GM21360 (cell line): ENCODE data around the gene BCL10.
A peak's percentile ranks its signal among the peaks of the same experiment; 100 is the strongest.

Experiments used
- ATAC-seq: cut with Tn5 transposase; IDR thresholded peaks from one replicate; pipeline ENCODE4 v1.9.1; 2021; ENCODE audit warnings: mild to moderate bottlenecking, moderate library complexity; ENCODE audit not compliant: unreplicated experiment

Gene BCL10

DNA sequence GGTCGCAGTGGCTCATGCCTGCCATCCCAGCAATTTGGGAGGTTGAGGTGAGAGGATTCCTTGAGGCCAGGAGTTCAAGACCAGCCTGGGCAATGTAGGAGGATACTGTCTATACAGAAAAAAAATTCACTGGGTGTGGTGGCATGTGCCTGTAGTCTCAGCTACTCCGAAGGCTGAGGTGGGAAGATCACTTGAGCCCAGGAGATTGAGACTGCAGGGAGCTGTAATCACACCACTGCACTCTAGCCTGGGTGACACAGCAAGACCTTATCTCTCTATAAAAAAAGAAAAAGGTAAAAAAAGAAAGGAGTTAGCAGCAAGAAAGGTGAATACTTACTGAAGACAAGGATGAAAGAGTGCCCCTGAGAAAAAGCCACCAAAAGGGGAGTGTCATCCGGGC lies 23.7 kb upstream of the BCL10 start:
- no peak for ATAC-seq

DNA sequence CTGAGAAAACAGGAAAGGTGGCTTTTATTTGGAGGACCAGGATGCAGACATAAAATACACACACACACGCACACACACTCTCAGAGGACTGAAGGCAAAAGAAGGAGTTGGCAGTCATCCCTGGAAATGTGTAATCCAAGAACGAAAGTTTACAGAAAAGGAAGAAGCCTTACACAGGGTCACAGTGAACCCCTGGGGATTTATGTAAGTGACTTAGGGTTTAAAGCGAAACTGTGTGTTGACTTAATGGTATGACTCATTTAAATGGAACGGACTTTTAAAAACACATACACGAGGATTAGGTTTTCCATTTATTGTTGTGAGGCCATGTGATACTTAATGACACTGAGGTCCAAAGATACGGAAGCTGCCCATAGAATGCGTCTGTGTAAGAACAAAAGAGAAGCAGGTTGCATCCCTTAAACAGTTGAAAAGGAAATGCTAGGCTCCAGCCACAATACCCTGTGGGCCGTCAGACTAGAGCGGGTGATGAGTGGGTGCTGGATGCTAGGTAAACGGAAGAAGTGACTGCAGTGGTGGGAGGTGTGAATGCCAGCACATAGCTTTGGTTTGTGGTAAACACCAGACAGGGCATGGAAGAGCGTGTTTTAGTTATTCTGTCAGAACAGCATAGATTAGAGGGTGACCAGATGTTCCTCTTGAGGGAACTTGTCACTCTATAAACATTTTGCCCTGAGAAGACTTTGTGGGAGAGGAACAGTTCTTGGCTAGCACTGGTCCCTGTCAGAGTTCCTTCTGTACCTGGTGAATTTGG lies 21.6 kb upstream of the BCL10 start:
- peak; percentile 89 for ATAC-seq

DNA sequence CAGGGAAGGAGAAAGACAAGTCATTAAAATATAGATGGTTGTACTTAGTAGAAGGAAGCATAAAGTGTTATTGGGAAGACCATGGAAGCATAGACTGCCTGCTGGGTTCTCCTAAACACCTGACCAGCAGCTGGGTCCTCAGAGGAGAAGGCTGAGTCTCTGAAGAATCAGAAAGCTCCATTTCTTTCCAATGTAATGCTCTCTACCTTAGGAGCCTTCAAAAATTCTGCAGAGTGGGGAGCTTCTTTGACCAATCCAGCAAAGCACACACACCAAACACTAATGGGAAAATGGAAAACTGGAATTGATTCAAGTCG lies 21.1 kb upstream of the BCL10 start:
- no peak for ATAC-seq

DNA sequence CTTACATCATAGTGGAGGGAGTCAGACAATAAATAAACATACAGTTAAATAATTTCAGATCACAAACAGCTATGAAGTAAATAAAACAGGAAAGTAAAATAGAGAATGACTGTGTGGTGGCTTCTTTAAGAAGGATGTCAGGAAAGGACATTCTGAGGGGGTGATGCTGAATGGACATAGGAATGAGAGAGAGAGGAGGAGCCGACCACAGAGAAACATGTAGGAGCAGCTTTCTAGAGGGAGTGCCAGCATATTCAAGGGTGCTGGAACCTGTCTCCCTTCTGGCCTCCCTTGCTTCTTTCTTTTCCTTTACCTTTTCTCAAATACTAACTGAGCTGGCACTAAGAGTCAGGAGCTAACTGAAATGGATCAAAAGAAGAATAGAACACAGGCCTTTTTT lies 20.5 kb upstream of the BCL10 start:
- ATAC-seq, result no peak

DNA sequence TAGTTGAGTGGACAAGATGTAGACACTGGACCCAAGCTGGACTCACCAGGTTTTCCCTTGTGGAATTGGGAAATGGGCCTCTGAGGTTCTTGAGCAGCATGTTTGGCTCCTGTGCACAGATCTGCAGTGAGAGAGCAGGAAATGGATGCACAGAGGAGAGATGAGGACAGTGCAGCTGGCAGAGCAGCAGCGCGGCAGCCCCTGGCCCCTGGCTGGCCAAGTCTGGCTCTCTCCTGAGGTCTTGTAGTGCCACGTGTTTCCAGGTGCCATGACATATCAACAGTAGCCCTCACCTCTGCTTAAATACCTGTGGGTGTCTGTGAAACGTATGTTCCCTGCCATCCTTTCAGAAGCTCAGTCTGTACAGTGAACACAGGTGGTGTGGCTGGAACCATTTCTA lies 19.2 kb upstream of the BCL10 start:
- no peak for ATAC-seq

DNA sequence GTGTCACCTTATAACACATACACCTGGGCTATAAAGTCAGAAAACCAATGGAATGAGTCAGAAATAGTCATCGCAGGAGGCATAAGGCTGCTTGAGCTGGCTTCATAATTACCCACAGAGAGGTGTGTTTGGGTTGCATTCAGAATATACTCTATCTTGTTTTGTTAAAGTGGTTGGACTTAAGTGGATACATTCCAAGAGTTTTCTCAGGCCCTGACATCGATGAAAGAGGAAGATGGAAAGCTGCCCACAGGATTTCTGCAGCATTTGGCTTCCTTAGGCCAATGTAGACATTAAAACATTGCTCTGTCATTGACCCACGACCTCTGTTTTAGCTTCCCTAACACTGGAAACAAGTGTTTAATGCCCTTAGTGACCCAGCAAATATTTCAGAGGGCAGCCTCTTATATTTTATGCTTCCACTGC lies 18.6 kb upstream of the BCL10 start:
- ATAC-seq, result no peak

DNA sequence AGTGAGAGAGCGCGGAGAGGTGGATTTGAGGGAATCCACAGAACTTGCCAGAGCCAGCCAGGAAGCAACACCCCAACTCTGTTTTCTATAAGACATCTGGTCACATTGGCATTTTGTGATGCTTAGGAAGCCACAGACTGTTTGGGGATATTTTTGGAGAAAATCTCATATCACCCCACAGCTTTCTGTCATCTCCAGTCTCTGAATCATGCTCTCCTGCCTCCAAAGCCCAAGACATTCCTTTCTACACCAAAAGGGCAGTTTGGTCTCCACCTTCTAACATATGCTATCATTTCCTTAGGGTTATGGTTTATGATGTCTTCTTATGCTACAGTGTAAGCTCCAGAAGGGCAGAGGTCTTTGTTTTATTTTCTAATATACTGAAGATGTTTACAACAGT lies 14.4 kb upstream of the BCL10 start:
- ATAC-seq, result no peak

DNA sequence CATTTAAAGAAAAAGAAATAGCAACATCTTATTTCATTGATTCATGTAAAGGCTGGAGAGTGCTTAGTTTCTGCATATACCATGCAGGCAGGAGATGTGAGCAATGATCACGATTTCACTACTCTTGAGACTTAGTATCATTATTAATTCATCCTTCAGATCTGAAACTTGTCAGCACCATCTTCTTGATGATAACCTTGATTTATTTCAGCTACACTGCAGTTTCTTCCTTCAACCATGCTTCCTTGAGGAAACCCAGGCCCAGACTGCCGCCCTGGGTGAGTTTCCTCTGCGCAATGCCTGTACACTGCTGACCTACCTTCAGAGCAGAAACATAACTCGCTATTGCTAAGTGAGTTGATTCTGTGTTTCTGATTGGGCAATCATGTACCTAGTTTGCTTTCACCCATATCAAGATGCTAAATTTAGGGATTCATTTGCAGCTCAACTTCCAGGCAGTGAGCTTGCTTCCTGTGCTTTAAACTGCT lies 13.5 kb upstream of the BCL10 start:
- peak; percentile 63 for ATAC-seq

DNA sequence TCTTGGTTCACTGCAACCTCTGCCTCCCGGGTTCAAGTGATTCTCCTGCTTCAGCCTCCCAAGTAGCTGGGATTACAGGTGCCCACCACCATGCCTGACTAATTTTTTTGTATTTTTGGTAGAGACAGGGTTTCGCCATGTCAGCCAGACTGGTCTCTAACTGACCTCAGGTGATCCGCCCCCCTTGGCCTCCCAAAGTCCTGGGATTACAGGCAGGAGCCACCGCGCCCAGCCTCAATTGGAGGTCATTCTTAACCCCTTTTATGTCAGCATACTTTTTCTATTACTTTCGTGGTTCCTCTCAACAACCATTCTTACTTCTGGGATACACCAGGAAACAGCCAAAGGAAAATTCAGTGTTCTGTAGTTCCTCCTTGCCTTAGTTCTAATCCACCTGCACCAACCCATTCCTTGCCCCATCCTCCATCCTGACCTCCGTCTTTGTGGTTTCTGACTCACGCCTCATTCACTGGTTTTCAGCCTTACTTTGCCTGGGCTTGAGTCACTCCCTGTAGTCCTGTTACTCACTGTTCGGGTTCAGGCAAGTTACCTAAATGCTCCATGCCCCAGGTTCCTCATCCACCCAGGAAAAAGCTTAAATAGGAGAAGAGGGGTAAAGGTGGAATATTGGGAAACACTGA lies 12.9 kb upstream of the BCL10 start:
- peak; percentile 33 for ATAC-seq

DNA sequence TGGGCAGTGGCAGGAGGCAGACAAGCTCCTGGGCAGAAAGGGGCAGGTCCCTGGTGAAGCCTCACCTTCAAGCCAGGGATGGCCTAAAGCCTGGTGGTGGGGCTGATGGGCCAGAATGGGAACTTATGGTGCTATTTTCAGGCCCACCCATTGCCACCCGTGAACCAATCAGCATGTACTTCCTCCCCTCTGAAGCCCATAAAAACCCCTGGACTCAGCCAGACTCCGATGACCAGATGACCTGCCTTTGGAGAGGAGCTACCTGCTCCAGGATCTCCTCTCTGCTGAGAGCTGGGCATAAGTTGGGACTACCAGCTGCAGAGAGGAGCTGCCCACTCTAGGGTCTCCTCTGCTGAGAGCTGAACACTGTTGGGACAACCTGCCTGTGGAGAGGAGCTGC lies 7.8 kb upstream of the BCL10 start:
- ATAC-seq, result no peak

DNA sequence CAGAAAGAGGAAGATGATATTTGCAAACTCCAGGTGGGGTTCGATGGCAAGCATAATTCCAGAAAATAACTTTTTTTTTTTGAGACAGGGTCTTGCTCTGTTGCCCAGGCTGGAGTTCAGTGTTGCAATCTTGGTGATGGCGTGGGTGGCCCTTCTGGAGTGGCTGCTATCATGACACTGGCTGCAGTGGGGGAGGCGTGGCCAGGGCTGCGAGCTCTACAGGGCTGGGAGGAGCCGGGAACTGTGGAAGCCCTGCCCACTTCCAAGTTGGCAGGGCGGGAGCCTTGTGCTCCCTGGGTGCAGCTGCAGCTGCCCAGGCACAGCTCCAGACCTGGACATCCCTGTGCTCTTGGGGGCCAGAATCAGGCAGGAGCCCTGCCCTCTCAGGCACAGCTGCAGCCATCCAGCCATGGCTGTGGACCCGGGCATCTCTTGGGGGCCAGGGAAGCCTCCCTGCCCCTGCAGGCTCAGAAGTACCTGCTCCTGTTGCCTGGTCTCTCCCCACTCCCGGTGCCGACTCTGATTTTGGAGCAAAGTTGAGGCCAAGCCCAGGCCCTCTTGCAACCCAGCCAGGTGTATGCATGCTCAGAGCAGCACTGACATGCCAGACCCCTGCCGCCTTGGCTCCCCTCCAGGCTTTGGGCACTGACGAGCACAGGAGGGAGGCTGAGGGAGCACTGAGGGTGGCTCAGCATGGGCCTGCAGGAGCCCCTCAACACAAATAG lies 7.2 kb upstream of the BCL10 start:
- no peak for ATAC-seq

DNA sequence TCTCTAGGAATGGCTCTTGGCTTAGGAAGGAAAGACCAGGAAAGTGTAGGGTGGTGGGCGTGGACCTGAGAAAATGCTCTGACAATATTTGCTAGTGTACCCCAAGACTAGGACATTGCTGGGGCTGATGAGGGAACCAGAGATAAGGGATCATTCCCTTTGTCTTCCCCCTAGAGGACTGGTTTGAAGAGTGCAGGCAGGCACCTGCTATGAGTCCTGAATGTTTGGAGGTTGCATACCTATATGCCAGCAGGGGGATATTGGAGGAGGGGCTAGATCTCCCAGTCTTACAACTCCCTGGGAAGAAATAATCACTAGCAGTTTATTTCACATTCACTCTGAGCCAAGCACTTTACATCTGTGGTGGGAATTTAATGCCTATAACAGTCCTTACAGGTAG lies 6.0 kb upstream of the BCL10 start:
- no peak for ATAC-seq

DNA sequence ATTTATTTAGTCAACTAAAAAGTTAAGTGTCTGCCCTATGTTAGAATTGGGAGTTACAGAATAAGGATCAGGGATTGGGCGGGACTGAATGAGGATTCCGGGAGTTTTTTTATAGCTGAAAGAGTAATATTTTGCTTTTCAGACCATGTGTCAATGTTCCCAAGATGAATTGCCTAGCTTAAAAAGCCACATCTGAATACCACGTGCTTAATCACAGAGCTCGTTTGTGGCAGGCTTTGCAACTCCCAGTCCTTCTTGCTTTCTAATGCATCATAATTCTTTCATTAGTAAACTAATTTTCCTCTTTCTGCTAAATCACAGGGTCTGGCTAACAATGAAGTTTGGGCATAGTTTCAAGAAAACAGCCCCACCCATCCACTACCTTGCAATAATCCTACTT lies 4.2 kb upstream of the BCL10 start:
- no peak for ATAC-seq

DNA sequence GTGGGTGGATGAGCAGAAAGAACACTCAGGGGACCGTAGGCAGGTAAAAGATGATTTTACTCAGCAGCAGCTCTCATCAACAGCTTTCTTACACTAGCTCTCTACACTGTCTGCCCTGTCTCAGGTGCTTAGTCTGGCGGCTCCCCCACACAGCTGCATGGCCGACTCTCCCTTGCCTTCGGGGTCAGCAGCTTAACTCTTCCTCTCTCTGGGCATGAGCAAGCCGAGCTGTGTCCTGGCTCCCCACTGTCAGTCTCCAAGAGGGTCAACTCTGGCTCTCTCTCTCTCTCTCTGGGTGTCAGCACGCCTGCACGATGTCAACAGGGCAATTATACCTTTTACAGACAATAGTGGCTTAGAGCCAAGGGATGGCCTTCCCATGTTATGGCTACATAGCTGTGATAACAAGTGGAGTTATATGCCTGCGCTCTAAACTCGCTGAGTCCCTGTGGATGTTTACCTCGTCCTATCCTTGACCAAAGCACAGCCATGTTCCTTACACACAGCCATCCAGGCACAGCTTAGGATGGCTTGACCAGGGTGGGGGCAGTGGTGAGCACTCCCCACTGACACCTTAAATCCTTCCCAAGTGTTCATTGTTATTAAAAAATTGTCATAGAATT lies 3.1 kb upstream of the BCL10 start:
- ATAC-seq, result no peak

DNA sequence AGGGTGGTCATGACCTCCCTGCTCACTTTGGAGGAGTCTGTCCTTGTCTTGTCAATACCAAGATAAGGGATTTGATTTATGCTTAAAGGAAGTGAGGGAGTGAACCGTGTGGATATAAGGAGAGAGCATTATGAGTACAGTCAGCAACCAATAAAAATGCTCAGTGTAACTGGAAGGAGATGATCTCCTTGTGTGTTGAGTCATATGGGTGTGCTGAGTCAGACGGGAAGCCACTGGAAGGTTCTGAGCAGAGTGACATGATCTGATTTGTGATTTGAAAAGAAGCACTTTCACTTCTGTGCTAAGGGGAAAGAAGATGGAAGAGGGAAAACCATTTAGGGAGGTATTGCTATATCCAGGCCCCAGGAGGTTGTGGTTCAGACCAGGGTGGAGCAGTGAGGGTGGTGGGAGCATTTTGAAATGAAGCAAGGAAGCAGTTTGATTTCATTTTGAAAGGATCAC lies 2.5 kb upstream of the BCL10 start:
- ATAC-seq, result peak; percentile 26

DNA sequence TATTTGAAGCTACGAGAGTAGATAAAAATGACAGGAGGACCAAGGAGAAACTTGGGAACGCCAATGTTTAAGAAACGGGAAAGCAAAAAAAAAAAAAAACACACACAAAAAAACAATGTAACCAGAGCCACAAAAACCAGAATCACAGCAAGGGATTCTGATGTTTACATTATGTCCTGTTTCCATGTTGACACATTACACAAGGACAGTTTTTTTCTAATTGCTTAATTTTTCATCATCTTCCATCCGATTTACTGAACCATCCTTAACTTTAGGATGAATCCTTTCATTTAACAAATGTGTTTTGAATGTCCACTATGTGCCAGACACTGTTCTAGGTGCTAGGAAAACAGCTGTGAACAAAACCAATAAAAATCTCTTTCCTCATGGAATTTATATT lies 1.4 kb upstream of the BCL10 start:
- no peak for ATAC-seq

DNA sequence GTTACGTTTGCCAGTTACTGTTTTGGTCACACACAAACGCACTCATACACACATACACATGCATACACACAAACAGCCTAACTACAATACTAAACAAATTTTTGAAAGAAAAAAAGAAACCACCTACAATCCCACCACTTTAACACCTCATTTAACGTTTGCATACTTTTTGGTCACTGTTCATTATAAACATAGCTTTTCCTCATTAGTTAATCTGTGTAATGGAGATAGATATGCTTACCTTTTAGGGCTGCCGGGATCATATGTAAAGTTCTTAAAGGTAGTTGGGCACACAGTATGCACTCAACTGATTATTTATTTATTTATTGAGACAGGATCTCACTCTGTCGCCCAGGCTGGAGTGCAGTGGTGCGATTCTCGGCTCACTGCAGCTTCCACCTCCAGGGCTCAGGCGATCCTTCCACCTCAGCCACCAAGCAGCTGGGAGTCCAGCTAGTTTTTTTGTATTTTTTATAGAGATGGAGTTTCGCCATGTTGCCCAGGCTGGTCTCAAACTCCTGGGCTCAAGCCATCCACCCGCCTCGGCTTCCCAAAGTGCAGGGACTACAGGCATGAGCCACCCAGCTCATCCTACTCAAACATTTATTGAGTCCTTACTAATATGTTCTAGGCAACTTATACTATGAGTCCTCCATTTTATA lies 677 bp upstream of the BCL10 start:
- no peak for ATAC-seq

DNA sequence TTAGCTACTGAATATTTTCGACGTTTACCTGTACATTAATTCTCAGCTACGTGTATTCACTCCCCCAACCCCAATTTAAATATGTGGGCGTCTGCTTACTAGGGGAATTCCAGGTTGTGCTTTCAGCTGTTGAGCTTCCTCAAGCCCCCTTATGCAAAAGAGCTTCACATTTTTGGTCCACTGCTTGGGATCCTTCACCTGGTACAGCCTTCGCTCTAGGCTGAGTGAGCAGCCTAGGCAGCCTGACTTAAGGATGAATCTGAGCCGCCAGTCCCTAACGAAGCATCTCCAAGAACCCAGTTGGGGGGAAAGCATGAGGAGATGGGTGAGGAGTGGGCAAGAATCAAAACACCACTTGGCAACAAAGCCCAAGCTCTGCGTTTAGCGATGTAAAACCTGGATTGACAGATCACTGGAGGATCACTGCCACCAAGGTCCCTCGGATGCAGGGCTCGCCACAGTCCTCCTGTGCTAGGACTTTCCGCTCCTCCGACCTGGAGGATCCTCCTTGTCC lies 674 bp downstream of the BCL10 start:
- ATAC-seq, result no peak

DNA sequence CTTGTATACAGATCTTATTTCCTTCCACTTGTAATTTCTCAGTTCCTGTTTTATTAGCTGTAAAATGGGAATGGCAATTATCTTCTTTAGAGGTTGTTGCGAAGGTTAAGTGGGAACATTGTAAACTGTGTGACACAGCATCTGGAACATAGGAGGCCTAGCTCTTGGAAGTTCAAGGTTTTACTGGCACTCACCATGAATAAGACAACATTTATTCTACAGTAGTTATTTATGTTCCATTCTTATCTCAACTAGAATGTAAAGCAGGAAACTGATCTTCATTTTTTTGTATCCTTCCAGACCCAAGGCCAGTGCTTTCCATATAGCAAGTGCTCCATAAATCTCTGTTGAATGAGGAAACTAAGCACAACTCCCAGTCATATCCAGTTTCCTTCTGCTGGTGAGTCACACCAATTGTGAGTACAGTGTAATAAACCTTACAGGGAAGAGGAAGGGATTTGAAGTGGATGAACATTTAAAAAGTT lies 1.4 kb downstream of the BCL10 start:
- ATAC-seq, result no peak

DNA sequence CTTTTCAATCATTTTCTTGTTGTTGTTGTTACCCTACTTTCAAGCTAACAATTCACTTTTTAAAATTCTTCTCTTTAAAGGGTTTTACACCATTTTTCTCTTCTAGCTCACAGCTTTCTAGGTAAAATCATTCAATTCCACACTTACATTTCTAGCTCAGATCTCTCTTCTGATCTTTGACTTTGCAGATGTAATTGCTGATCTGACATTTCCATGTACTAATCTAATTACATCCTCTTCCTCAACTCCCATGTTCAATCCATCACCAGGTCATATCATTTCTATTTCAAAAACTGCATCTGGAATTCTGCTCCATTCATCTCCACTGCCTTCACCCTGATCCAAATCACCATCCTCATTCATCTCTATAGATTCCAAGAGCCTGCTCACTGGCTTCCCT lies 3.0 kb downstream of the BCL10 start:
- no peak for ATAC-seq
